Esophagus squamous epithelium (tissue), 5 donors: Measurements from ENCODE around the gene SYNCRIP. TPM values are rescaled to one million over a fixed set of nuclear protein-coding genes. Genes with fewer than 3 reads are reported as not detected.

Experiments used
- DNase-seq: peaks from one replicate; lab custom pipeline; 2025; lab: John Stamatoyannopoulos, UW
- H3K27ac ChIP-seq, 4 donors: fragments of 200-600 bp; sonication (generic); one replicate each; pipeline ENCODE4 v1.5.1; 2016 to 2019; ENCODE audit warnings: mild to moderate bottlenecking in 1 of 4
- H3K27me3 ChIP-seq, 4 donors: fragments of 200-600 bp; sonication (generic); 1 replicate in 3 of 4; 2 replicates in 1 of 4; pipeline versions ENCODE4 v1.5.1 to v1.6.0; 2017 to 2021; ENCODE audit warnings: antibody characterized with exemption in 1 of 4
- H3K36me3 ChIP-seq, 3 donors: fragments of 200-600 bp; sonication (generic); one replicate each; pipeline ENCODE4 v1.5.1; 2016 to 2019
- H3K4me1 ChIP-seq, 3 donors: fragments of 200-600 bp; sonication (generic); one replicate each; pipeline ENCODE4 v1.5.1; 2017 to 2019
- H3K4me3 ChIP-seq, 4 donors: fragments of 200-600 bp; sonication (generic); 1 replicate in 3 of 4; 2 replicates in 1 of 4; pipeline ENCODE4 v1.5.1; 2016 to 2019; ENCODE audit warnings: mild to moderate bottlenecking in 2 of 4, moderate library complexity in 1 of 4
- H3K9me3 ChIP-seq, 3 donors: fragments of 200-600 bp; sonication (generic); one replicate each; pipeline ENCODE4 v1.5.1; 2016 to 2019
- POLR2A ChIP-seq, 4 donors: fragments of 450-650 bp; IDR thresholded peaks; one replicate each; pipeline ENCODE4 v1.6.1; 2017; ENCODE audit warnings: antibody characterized with exemption in 4 of 4, mild to moderate bottlenecking in 4 of 4, moderate library complexity in 3 of 4
- WGBS, 2 donors: methylation state at CpG; one replicate each; pipeline ENCODE4 v1.1.5; 2018; 5-methylcytosine and 5-hydroxymethylcytosine counted together
- intact Hi-C: fragments of 100-400 bp; cut with DNase I; formaldehyde crosslinking; loops from one replicate; pipeline ENCODE4 v1.15.0; 2022
- total RNA-seq, 4 donors: library from RNA; depleted of rRNA; stranded (reverse); fragments of >200 nt; gene quantifications; one replicate each; pipeline ENCODE4 v1.1.0, GENCODE V29; 2016
- TF ChIP-seq, protein P1 (sequence below), 6 experiments: fragments of 450-650 bp in 4 of 6; fragments of 200-600 bp in 2 of 6; sonication (generic) in 2 of 6; IDR thresholded peaks; one replicate each; pipeline ENCODE4 v1.5.1; 2016 to 2019; ENCODE audit warnings: antibody characterized with exemption in 6 of 6, mild to moderate bottlenecking in 4 of 6, moderate library complexity in 4 of 6
- donor health status: DM: yes; HTN: yes; CAD: no.

Gene SYNCRIP
- total RNA-seq, 4 donors from 2014 or later = 64.6 to 100 (median 82.9) TPM

DNA sequence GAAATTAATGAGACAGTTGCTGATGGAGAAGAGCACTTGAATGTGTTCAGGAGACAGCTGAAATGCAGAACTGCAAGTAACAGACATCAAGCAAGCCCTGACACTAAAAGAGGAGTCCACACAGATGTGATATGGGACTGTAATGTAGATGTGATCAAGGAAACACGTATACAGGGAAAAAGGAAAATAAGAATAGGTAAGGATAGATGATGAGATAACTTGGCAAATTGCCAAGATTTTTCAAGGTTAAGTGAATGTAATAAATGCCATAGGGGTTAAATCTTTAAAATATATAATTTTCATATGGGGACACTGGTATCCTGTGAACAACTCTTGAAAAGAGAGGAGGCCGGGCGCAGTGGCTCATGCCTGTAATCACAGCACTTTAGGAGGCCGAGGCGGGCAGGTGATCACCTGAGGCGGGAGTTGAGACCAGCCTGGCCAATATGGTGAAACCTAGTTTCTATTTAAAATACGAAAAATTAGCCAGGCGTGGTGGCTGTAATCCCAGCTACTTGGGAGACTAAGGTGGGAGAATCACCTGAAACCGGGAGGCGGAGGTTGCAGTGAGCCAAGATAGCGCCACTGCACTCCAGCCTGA lies 41.9 kb downstream of the SYNCRIP start:
- TF ChIP-seq, protein P1, sequence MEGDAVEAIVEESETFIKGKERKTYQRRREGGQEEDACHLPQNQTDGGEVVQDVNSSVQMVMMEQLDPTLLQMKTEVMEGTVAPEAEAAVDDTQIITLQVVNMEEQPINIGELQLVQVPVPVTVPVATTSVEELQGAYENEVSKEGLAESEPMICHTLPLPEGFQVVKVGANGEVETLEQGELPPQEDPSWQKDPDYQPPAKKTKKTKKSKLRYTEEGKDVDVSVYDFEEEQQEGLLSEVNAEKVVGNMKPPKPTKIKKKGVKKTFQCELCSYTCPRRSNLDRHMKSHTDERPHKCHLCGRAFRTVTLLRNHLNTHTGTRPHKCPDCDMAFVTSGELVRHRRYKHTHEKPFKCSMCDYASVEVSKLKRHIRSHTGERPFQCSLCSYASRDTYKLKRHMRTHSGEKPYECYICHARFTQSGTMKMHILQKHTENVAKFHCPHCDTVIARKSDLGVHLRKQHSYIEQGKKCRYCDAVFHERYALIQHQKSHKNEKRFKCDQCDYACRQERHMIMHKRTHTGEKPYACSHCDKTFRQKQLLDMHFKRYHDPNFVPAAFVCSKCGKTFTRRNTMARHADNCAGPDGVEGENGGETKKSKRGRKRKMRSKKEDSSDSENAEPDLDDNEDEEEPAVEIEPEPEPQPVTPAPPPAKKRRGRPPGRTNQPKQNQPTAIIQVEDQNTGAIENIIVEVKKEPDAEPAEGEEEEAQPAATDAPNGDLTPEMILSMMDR (IDR thresholded peaks at IDR 0.05) = no peak
- no peak for TF ChIP-seq POLR2A (IDR thresholded peaks at IDR 0.05)
- no peak overlapping the region for H3K27ac ChIP-seq
- H3K9me3 ChIP-seq = no peaks in the 10 kb centered on the region
- whole genome bisulfite sequencing, 2 donors = 79 to 81% methylated on average over 11 of the region's 11 CpGs
- no peaks in the 10 kb centered on the region for H3K4me1 ChIP-seq
- no peak overlapping the region for H3K4me3 ChIP-seq
- peaks cover 0 to 24% (median 0%) of the 10 kb centered on the region in 3 donors for H3K36me3 ChIP-seq
- intact Hi-C loops = no loop called here
- no peak for DNase-seq
- no peaks in the 10 kb centered on the region for H3K27me3 ChIP-seq

DNA sequence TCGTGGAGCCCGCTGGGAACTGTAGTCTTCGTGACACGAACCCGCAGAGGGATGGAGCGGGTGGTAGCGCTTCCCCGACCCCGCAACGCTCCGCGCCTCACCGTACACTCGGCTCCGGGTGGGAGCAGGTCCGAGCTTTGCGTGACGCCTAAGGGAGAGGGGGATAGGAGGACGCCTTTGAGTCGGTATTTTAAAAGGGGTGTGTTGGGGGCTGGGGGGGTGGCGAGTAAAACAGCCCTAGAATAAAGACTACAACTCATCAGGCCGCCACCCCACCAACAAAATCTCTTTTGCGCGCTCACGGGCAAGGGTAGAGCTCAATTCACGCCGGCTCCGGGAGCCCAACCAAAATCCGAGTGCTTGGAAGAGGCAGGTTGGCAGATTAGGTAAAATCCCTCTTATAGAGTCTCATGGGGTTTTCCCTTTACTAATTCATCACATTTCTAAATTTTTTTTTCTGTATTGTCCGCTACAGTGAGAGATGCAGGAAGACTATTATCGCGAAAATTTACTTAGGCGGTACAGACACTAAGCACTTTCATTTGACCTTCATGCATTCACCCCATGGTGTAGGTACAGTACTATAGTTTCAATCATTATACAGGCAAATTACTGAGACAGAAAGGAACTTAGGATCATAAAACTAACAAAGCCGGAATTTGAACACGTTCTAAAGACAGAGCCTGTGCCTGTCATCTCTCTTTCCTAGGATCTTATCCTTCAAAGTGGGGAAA lies 48.3 kb downstream of the SYNCRIP start:
- peaks cover 0 to 28% (median 15%) of the 10 kb centered on the region in 3 donors for H3K4me1 ChIP-seq
- intact Hi-C loops = no loop called here
- H3K27me3 ChIP-seq = no peaks in the 10 kb centered on the region
- peak overlapping the region; percentile 48 to 87 (median 72) for H3K4me3 ChIP-seq
- WGBS, 2 donors = 0 to 3% methylated on average over 18 to 28 of the region's 35 CpGs
- no peaks in the 10 kb centered on the region for H3K9me3 ChIP-seq
- no peak for DNase-seq
- TF ChIP-seq, protein P1 (IDR thresholded peaks at IDR 0.05) = no peak
- H3K27ac ChIP-seq = peak overlapping the region; percentile 90 to 97 (median 92)
- H3K36me3 ChIP-seq = no peaks in the 10 kb centered on the region

DNA sequence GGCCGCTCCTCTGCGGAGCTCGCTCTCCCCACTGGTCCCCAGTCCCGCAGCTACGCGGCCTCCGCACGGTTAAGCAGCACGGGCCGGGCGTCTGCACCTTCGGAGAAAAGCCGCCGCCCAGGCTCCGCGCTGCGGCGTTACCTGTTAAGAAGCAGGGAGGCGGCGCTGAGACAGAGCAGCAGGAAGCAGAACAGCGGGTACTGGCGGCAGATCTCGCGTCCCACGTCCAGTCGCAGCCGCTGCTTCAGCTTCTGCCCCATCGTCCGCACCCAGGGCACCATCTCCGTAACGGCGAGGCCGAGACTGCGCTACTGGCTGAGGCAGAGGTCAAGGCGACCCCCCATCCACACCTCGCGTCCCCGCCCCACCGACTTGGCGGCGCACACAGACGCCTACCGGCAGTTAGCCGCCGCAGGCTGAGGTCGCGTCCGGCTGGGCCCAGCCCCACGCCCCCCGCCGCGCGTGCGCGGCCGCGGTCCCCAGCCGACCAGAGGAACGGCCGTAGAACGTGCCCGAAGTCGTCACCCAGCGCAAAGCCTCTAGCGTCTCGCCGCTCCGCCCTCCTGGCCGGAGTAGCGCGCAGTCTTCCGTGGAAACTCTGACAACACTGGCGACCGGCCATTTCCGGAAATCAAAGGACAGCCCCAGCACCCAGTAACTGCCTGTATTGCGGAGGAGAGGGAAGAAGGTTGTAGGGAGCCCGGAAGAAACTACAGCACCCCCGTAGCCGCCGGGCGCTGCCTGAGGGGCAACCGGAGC lies 49.1 kb downstream of the SYNCRIP start, which contains the start of gene SNX14:
TSS of gene SNX14 (minus strand) at position 421 of the 759 bp plus-strand sequence. CDS start at position 281, 140 bp downstream.
- Histone ChIP-seq H3K4me3 (peak within 1 kb of the TSS; percentile 48 to 87 (median 72)), H3K36me3 (no peaks in the 10 kb centered on the region), H3K27me3 (no peaks in the 10 kb centered on the region), H3K4me1 (peaks cover 0 to 28% (median 15%) of the 10 kb centered on the region in 3 donors), H3K27ac (peak within 1 kb of the TSS; percentile 90 to 97 (median 92)), H3K9me3 (no peaks in the 10 kb centered on the region)
- intact Hi-C loops = no loop called here
- 0% methylated on average over 4 to 19 of the region's 82 CpGs for WGBS, 2 donors
- DNase-seq = peak; percentile 76
- peak in 2 of 4 donors; percentile 68 to 86 for TF ChIP-seq POLR2A (IDR thresholded peaks at IDR 0.05)
- TF ChIP-seq, protein P1 (IDR thresholded peaks at IDR 0.05) = peak in 1 of 6 experiments; percentile 14

DNA sequence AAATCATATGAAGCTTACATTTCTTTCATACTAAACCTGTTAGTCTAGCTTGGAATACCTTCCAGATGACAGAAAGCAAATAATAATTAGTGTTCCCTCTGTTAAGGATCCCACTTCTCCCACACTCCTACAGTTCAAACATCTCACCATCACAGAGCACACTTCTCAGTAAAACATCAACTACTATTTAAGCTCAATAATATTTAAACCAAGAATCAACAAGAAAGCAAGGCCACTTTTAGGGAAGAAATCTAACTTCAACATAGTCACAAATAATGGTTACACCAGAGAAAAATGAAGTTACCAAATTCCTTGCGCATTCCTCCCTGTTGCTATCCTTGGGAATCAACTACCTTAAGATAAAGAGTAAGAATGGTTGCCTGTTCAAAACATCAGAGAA lies 50.7 kb downstream of the SYNCRIP start:
- no peak for DNase-seq
- TF ChIP-seq, protein P1 (IDR thresholded peaks at IDR 0.05) = no peak
- no peak for TF ChIP-seq POLR2A (IDR thresholded peaks at IDR 0.05)
- Histone ChIP-seq H3K4me1 (peaks cover 0 to 28% (median 15%) of the 10 kb centered on the region in 3 donors), H3K4me3 (peak overlapping the region in 1 of 4 donors; percentile 87), H3K36me3 (no peaks in the 10 kb centered on the region), H3K27ac (no peak overlapping the region), H3K27me3 (no peaks in the 10 kb centered on the region), H3K9me3 (no peaks in the 10 kb centered on the region)
- intact Hi-C loops = no loop called here
- 92 to 100% methylated on average over 1 of the region's 1 CpG for WGBS, 2 donors
